ENCODE measurements around the gene BCAS3. TPM values are rescaled to one million over a fixed set of nuclear protein-coding genes. Genes with fewer than 3 reads are reported as not detected.
"Not testable (repeated sequence)": the region's sequence is repeated elsewhere in the genome, so short reads cannot be mapped to it uniquely, and the experiment has no call there.

BCAS3 gene
- total RNA-seq, 2 donors from 2014 or later: 14.7 to 17.5 TPM

GRCh38 chr17:61426482-61427304 lies 749.0 kb downstream of the BCAS3 start:
- ATAC-seq (no peak), DNase-seq (no peak)
- intact Hi-C loops (cut with DNase I): no loop called here

GRCh38 chr17:61427567-61427966 lies 749.9 kb downstream of the BCAS3 start:
- intact Hi-C loops (cut with DNase I): no loop called here
- DNase-seq (no peak), ATAC-seq (no peak)

- no peak for ATAC-seq
- intact Hi-C loops (cut with DNase I): no loop called here
- no peak for DNase-seq
Observed at GRCh38 chr17:61429274-61429673, 751.6 kb downstream of the BCAS3 start.

- intact Hi-C loops (cut with DNase I); ATAC-seq: not testable (repeated sequence)
Observed at GRCh38 chr17:61429831-61430230, 752.2 kb downstream of the BCAS3 start.

GRCh38 chr17:61431594-61432311 lies 754.1 kb downstream of the BCAS3 start:
- DNase-seq (no peak), ATAC-seq (no peak)
- intact Hi-C loops (cut with DNase I): no loop called here

More at GRCh38 chr17:61429831-61430230, 752.2 kb downstream of the BCAS3 start:
- DNase-seq: not testable (repeated sequence)

- intact Hi-C loops (cut with DNase I): no loop called here
- no peak for ATAC-seq
- DNase-seq: no peak
Observed at GRCh38 chr17:61436273-61436672, 758.6 kb downstream of the BCAS3 start.

- no peak for DNase-seq
- intact Hi-C loops (cut with DNase I): no loop called here
- ATAC-seq: no peak
Observed at GRCh38 chr17:61436995-61437704, 759.5 kb downstream of the BCAS3 start.

GRCh38 chr17:61440697-61441096 lies 763.0 kb downstream of the BCAS3 start:
- ATAC-seq (no peak), DNase-seq (no peak)
- intact Hi-C loops (cut with DNase I): no loop called here

GRCh38 chr17:61441507-61441906 lies 763.9 kb downstream of the BCAS3 start:
- intact Hi-C loops (cut with DNase I); ATAC-seq; DNase-seq: not testable (repeated sequence)

- intact Hi-C loops (cut with DNase I): no loop called here
- DNase-seq (no peak), ATAC-seq (no peak)
Observed at GRCh38 chr17:61442136-61442775, 764.6 kb downstream of the BCAS3 start.

Other genes with a start within 250 kb of the BCAS3 start
- gene APPBP2, start 151.6 kb upstream of the BCAS3 start, total RNA-seq: 10 to 100 TPM; 23.4 to 26.5 TPM
- 10 to 100 TPM in 1 of 2 donors, 1 to 10 TPM in 1; 9.0 to 10.2 TPM for gene PPM1D, start 77.7 kb upstream of the BCAS3 start, total RNA-seq